GM21529 (cell line): Measurements from ENCODE around the gene DPEP1.

Experiments
- ATAC-seq: cut with Tn5 transposase; IDR thresholded peaks from one replicate; pipeline ENCODE4 v1.9.1; 2021; ENCODE audit not compliant: unreplicated experiment

Gene DPEP1

DNA sequence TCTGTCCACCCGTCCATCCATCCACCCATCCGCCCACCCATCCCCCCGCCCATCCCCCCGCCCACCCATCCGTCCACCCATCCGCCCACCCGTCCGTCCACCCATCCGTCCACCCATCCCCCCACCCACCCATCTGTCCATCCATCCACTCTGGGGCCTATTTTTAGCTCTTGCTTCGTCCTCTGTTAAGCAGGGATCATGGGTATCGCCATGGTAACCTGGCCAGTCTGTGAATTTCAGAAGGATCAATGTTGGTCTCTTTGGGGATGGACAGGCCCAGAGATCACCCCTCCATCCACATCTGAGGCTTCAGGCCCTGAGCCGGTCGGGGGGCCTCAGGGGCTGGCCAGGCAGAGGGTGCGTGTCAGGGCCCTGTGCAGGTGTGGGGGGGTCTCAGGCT lies 15.2 kb upstream of the DPEP1 start:
- ATAC-seq = no peak

DNA sequence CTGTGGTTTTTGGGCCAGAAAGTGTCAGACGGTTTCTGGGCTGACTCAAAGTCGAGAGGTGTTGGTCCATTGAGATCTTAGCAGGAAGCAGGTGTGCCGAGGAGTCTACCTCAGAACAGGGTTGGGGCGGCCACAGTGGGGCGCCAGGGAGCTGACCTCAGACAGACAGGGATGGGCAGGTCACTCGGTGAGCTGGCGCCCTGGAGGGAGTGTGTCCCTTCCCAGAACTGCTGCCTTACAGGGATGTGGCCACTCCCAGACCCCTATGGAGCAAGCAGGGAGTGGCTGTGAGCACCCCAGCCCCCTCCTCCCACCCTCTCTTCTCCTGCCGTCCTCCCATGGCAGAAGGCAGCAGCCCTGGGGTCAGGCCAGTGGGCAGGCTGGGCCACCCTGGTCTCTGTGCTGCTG lies 14.0 kb upstream of the DPEP1 start:
- no peak for ATAC-seq

DNA sequence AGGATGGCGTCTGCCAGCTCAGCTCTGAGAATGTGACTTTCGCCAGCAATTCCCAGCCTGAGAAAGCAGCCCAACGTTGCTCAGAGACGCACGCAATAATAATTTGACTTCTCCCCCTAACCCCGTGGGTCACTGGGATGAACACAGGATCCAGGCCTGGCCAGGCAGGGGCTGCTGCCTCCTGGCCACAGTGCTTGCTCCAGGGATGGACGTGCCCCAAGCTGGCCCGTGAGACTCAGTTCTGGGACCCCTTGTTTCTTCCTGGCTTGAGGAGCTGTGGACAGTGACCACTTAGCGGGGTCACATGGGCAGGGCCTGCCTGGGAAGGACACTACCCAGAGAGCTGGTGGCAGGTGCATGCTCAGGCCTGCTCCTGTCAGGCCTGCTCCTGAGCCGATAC lies 13.5 kb upstream of the DPEP1 start:
- ATAC-seq = no peak

DNA sequence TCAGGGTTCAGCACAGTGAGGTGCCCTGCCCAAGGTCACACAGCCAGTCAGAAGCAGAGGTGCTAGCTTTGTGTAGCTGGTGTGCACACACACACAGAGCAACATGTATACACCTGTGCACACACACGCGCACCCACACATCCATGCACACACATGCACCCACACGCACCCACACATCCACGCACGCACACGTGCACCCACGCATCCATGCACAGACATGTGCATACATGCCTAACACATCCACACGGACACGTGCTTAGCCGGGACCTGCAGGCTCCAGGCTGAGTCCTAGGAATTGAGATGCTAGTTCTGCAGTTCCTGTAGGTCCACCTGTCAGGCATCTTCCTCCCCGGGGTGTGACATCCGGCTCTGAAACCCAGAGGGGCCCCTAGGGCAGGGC lies 13.0 kb upstream of the DPEP1 start:
- no peak for ATAC-seq

DNA sequence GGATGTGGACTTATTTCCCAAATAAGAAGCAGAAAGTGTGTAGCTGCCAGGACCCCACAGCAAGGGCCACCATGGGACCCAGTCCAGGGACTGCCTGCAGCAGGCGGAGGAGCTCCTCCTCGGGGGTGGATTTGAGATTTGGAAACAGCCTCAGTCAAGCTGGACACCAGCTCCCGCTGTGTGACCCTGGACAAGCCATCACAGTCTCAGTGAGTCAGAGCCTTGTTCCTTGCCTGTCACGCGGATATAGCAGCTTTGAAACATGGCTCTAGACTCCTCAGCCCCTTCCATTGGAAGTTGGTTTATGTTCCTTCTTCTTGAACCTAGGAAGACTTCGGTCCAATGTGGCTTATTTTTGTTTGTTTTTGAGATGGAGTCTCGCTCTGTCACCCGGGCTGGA lies 12.5 kb upstream of the DPEP1 start:
- ATAC-seq = no peak

DNA sequence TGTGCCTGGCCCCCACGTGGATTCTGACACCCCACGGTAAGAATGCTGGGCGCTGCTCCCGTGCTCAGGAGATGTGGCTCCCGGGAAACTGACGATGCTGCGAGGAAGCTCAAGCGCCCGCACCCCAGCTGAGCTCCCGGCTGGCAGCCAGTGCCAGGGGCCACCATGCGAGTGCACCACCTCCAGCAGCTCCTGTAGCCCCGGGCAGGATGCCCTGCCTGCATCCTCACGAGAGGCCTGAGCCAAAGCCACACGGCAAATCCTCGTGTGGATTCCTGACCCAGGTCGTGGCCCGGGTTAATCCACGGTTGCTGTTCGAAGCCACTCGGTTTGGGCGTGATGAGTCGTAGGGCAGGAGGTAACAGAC lies 11.6 kb upstream of the DPEP1 start:
- no peak for ATAC-seq

DNA sequence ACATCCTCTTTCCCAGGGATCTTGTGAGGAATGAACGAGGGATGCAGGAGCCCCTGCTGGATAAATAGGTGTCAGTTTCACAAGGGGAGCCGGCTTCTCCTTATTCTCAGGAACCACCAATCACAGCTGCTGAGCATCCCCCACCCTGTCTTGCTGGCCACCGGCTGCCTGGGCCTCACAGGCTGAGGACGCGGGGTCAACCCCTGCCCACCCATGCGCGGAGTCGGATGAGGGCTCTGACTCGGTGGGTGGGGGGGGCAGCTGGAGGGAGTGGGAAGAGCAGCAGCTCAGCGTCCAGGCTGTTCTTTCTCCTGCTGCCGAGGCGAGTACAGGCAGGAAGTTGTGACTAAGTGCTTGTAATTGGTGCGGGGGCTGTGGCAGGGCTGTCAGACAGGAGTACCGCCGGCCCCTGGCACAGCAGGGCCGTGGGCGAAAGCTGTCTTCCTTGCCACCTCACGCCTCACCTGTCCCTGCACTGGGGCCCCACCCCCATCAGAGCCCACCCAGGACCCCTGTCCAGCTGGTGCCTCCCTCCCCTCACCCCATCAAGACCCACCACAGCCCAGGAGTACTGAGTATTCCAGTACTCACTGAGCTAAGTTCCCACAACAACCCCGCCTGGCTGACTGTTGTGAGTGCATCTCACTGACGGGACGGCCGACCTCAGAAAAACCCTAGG lies 11.0 kb upstream of the DPEP1 start:
- no peak for ATAC-seq

DNA sequence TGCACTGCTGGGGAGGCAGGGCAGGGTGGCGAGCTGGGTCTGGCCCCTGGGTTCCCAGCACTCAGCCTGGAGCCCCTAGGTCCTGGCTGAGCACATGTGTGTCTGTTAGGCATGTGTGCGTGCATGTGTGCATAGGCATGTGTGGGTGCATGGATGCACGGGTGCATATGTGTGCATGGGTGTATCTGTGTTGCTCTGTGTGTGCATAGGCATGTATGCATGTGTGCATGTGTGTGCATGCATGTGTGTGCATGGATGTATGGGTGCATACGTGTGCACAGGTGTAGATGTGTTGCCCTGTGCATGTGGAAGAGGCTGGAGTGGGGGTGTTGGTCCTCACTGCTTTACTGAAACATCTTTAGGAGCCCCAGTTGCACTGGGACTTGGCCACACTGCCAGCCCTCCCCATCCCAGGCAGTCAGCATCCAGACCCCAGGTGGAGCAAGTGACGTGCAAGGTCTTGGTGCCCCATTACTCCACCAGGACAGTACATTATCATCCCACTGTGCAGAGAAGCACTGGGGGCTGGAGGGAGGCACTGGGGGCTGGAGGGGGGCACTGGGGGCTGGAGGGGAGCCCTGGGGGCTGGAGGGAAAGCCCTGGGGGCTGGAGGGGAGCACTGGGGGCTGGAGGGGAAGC lies 10.4 kb upstream of the DPEP1 start:
- no peak for ATAC-seq

DNA sequence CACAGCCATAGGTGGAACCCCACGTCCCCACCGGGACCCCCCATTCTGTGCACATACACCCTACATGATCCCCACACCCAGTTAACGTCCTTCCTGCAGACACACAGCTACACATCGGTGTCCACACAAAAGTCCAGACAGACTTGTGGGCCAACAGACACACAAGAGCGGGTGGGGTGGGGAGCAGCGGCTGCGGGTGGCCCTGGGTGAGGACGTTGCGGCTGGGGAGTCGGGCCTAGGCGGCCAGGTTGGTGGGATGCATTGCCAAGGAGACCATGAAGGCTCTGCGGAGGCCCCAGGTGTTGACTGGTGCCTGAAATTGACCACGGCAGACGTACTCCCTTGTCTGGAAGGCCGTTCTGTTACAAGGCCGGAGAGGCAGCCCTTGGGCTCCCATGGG lies 8.7 kb upstream of the DPEP1 start:
- ATAC-seq = no peak

DNA sequence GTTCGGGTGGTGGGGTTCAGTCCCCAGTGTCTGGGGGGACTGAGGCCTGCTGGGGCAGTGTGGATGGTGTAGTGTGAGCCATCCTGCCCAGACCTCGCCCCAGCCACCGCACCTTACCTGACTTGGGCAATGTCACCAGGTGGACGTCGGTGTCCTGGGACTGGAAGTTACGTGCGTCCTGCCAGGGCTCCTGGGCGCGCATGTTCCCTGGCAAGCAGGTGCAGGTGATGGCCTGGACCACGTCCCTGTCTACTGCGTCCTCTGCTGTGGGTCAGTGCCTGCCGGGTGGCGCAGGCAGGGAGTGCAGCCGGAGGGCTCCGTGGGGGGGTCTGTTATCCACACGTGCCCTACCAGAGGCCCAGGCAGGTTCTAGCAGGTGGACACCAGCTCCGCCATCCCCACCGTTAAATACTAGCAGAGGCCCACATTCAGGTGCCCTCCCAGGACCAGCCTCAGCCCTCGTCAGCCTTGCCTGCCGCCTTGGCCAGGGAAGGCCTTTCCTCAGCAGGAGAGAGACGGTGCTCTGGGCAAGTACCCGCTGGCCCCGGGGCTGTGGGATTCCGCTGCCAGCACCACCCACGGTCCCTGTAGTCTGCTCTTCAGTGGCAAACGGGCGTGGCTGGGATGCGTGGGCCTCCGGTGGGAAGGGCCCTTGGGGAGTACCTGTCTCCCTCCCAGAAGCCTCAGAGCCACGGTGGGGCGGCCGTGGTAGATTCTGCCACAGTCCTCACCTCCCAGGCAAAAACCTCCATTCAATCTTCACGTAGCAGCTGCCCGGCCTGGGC lies 8.1 kb upstream of the DPEP1 start:
- no peak for ATAC-seq

DNA sequence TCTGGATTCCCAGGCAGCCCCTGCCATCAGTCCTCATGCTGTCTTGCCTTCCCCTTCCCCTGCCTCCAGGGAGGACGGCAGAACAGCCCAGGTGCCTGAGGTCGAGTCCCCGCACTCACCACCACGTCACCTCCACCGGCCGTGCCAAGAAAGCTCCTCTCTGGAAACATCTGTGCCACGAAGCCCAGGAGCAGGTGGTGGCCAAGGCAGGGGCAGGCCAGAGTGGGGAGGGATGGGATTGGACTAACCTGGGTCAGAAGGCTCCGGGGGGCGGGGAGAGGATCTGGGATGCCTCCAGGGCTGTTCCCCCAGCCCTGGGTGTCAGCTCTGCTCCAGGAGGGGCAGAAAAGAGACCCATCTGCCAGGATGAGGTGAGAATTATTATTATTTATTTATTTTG lies 7.4 kb upstream of the DPEP1 start:
- no peak for ATAC-seq

DNA sequence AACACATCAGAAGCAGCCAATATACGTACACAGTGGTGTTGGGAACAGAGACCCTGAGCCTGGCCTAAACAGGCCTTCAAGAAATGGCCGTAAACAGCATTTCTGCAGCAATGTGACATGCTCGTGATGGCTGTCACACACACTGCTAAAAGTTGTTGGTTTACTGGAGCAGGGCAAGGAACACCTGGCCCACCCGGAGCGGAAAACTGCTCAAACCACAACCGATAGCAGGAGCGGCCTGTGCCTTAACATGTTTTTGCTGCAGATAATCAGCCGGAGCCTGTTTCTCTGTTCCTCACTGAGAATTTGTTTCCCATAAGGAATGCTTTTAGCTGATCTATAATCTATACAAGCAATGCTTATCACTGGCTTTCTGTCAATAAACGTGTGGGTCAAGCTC lies 6.0 kb upstream of the DPEP1 start:
- ATAC-seq = no peak

DNA sequence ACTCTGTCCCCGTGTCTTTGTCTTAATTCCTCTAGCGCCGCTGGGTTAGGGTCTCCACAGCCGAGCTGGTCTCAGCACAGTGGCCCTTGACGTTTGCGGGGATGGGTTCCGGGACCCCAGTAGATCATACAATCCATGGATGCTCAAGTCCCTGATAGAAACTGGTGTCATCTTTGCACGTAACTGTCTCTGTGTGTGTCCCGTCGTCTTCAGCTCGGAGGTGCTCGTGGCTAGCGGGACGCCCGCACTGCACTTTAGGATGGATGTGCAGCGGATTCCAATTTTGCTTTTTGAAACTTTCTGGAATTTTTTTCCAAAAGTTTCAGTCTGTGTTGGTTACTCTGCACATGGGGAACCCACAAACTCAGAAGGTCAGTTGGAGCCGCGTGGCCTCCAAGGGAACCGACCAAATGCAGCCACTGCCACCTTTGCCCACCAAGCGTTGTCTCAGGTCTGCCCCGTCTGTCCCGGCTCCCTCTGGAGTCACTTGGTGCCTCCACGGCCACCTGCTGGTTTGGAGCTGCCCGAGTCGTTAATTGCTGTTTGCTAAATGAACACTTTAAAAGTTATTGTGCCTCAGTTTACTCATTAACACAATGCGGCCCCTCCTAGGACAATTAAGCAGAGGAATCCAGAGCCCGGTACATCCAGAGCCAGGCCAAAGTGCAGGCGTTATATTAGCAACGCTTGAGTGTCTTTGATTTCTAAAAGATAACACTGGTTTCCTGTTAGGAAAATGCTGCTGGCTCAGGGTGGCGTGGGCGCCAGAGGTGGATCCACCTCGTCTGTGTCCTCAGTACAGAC lies 5.3 kb upstream of the DPEP1 start:
- ATAC-seq = no peak

DNA sequence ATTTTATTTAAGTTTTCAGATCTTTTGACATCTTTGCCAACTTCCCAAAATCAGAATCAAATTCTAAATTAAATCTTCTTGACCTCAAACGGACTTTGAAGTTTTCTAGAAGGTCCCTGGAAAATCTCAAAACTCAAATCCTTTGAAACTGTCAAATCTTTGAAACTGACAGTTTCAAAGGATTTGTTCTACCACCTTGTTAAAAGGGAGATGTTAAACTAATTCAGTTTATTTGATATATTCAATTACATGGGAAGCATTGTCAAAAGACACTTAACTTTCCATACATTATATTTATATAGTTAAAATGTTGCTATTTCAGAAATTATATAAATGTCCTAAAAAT lies 3.4 kb upstream of the DPEP1 start:
- no peak for ATAC-seq

DNA sequence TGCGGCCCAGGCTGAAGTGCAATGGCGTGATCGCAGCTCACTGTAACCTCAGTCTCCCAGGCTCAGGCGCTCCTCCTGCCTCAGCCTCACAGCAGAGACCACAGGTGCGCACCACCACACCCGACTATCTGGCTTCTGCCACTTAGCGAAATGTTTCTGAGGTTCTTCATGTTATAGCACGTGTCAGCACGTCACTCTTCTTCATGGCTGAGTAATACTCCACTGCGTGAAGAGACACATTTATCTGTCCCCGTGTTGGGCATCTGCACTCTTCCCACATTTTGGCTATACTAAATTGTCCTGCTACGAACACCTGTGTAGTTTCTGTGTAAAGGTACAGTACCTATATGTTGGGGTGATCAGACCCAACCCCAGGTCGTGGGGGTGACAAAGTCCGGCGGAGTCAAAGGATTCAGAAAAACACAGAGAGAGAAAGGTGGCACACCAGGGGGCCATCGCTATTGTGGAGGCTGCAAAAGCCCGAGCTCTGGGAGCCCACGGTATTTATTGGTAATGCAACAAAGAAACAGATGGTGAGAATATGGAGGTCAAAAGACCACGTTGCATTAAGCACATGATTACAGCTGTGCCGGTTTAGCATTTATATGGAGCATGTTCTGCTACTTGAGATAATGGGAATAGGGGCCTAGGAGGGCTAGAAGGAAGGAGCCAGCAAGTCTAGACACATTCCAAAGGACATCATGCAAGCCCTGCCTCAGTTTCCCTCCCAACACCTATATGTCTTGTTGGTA lies 851 bp upstream of the DPEP1 start:
- ATAC-seq = no peak

DNA sequence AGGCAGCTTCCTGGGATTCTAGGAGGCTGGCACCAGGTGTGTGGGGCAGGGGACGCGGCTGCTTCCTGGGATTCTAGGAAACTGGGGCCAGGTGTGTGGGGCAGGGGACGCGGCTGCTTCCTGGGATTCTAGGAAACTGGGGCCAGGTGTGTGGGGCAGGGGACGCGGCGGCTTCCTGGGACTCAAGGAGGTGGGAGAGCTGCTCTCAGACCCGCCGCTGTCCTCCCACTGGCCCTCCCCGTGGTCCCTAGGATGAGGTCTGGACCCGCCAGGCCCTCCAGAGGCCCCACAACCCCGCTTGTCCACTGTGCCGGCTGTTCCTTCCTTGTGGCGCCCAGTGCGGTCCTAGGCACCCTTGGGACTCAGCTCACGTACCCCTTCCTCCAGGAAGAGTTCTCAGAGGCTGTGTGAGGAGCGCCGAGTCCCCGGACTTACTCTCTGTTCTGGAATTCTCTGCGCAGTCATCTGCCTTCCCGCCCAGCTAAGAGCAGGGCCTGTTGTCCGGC lies 565 bp downstream of the DPEP1 start:
- ATAC-seq = no peak

DNA sequence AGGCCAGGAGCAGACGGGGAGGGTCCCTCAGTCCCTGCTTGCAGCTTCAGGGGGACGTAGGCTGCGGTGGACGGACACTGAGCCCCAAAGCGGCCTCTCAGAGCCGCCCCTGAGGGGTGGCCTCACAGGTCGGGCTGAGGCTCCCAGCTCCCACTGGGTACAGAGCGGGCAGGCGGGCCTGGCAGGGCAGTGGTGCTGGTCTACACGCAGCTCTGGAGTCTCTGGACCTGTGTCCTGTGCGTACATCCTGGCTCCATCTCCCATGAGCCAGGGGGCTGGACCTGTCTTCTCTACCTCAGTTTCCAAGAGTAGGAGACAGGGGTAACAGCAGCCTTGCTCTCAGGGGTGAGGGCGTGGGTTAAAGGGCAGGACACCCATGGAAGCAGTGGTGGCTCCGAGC lies 1.7 kb downstream of the DPEP1 start:
- ATAC-seq = no peak

DNA sequence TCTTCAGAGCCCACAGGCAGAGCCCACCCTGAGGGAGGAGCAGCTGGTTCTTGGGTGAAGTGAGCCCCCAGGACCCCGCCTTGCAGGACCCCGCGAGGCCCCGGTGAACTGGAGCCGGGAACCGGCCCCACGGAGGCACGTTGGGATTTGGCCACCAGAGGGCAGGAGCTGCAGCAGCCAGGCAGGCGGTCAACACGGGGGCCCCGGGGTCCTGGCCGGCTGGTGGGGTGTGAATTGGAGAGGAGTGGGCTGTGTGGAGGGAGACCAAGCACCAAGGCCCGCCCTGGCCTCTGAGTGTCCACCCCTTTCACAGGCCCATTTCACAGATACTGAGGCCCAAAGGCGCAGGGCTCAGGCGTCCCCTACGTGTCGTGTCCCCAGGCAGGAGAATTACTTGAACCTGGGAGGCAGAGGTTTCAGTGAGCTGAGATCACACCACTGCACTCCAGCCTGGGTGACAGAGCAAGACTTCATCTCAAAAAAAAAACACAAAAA lies 2.2 kb downstream of the DPEP1 start:
- no peak for ATAC-seq

DNA sequence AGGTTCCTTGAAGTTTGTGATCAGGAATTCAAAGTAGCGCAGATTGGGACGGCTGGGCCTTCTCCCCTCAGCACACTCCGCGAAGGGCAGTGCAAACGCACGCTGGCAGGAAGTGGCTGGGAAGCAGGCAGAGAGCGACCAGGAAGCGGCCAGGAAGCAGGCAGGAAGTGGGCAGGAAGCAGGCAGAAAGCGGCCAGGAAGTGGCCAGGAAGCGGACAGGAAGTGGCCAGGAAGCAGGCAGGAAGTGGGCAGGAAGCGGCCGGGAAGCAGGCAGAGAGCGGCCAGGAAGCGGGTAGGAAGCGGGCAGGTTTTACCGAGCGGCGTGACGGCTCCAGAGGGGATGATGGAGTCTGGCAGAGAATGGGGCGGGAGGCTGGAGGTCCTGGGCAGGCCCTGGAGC lies 3.2 kb downstream of the DPEP1 start:
- ATAC-seq = no peak

DNA sequence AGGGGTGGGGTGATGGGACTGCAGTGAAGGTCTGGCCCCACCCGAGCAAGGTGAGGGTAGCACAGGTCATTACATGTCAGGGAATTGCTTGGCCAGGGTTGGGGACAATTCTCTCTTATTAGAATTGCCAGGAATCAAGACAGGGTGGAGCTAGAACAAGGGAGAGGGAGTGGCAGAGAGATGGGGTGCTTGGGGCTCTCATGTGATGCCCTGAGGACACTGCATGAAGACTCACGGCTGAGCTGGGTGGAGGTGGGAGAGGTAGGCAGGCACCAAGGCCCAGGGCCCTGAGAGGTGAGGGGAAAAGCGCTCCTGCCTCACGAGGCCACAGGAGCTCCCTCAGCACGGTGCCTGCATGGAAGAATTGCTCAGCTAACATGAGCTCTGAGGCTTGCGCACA lies 3.6 kb downstream of the DPEP1 start:
- no peak for ATAC-seq
